Liver (tissue), 9 donors: Measurements from ENCODE around the gene CRHR2. TPM values are rescaled to one million over a fixed set of nuclear protein-coding genes. Genes with fewer than 3 reads are reported as not detected.

Experiments
- DNase-seq: peaks from one replicate; pipeline ENCODE4 v3.0.0-alpha.2; 2017; ENCODE audit warnings: low spot score
- H3K27ac ChIP-seq, 2 donors: one replicate each; pipeline ENCODE4 v1.7.0; 2013; ENCODE audit warnings: inconsistent platforms in 2 of 2, low read length in 2 of 2, control low read depth in 1 of 2, low read depth in 1 of 2, mild to moderate bottlenecking in 1 of 2
- H3K27me3 ChIP-seq, 4 donors: one replicate each; pipeline versions ENCODE4 v1.6.1 to v1.7.0; 2013; ENCODE audit warnings: low read length in 3 of 4, inconsistent platforms in 1 of 4, mild to moderate bottlenecking in 1 of 4, moderate library complexity in 1 of 4; ENCODE audit not compliant: control insufficient read depth in 4 of 4, insufficient read depth in 4 of 4
- H3K36me3 ChIP-seq, 4 donors: one replicate each; pipeline versions ENCODE4 v1.6.1 to v1.7.0; 2013; ENCODE audit warnings: low read length in 3 of 4, mild to moderate bottlenecking in 3 of 4, low read depth in 1 of 4, moderate library complexity in 1 of 4; ENCODE audit not compliant: control insufficient read depth in 4 of 4, insufficient read depth in 3 of 4
- H3K4me1 ChIP-seq, 4 donors: one replicate each; pipeline versions ENCODE4 v1.6.1 to v1.7.0; 2013; ENCODE audit warnings: low read length in 3 of 4, mild to moderate bottlenecking in 3 of 4, moderate library complexity in 1 of 4; ENCODE audit not compliant: control insufficient read depth in 4 of 4, insufficient read depth in 4 of 4
- H3K4me3 ChIP-seq, 3 donors: one replicate each; pipeline versions ENCODE4 v1.6.1 to v1.7.0; 2013; ENCODE audit warnings: low read length in 3 of 3, control low read depth in 1 of 3, low read depth in 1 of 3, mild to moderate bottlenecking in 1 of 3
- H3K9ac ChIP-seq, 2 donors: one replicate each; pipeline ENCODE4 v1.7.0; 2013; ENCODE audit warnings: low read length in 2 of 2, mild to moderate bottlenecking in 2 of 2, moderate library complexity in 2 of 2, control low read depth in 1 of 2, low read depth in 1 of 2
- H3K9me3 ChIP-seq, 4 donors: one replicate each; pipeline versions ENCODE4 v1.6.1 to v1.7.0; 2013; ENCODE audit warnings: low read length in 3 of 4; ENCODE audit not compliant: control insufficient read depth in 4 of 4
- ATF3 ChIP-seq: IDR thresholded peaks from 2 replicates; pipeline ENCODE4 v1.6.1; 2016; ENCODE audit warnings: antibody characterized with exemption
- CTCF ChIP-seq: fragments of 150-350 bp; IDR thresholded peaks from 2 replicates; pipeline ENCODE4 v1.5.1; 2017; ENCODE audit warnings: improper control_type of control experiment, low read depth, low read length; ENCODE audit not compliant: missing input control
- EGR1 ChIP-seq, 2 donors: IDR thresholded peaks; 2 replicates each; pipeline ENCODE4 v1.6.1; 2016 to 2018; ENCODE audit warnings: antibody characterized with exemption in 2 of 2, low read depth in 2 of 2
- GABPA ChIP-seq, 2 donors: IDR thresholded peaks in 1 of 2; conservative IDR thresholded peaks in 1 of 2; 2 replicates each; pipeline ENCODE4 v1.6.1; 2016; ENCODE audit warnings: antibody characterized with exemption in 2 of 2, mild to moderate bottlenecking in 1 of 2, moderate library complexity in 1 of 2
- HNF4A ChIP-seq, 2 donors: conservative IDR thresholded peaks; 2 replicates each; pipeline ENCODE4 v1.6.1; 2016; ENCODE audit warnings: antibody characterized with exemption in 2 of 2, mild to moderate bottlenecking in 2 of 2
- HNF4G ChIP-seq: IDR thresholded peaks from 2 replicates; pipeline ENCODE4 v1.6.1; 2016; ENCODE audit warnings: antibody characterized with exemption
- JUND ChIP-seq, 2 donors: IDR thresholded peaks; 2 replicates each; pipeline ENCODE4 v1.6.1; 2016; ENCODE audit warnings: antibody characterized with exemption in 2 of 2
- MAX ChIP-seq: IDR thresholded peaks from 2 replicates; pipeline ENCODE4 v1.6.1; 2016; ENCODE audit warnings: antibody characterized with exemption
- RAD21 ChIP-seq, 2 donors: IDR thresholded peaks; 2 replicates each; pipeline ENCODE4 v1.6.1; 2016; ENCODE audit warnings: antibody characterized with exemption in 2 of 2, mild to moderate bottlenecking in 2 of 2
- REST ChIP-seq: IDR thresholded peaks from 2 replicates; pipeline ENCODE4 v1.6.1; 2016; ENCODE audit warnings: antibody characterized with exemption, mild to moderate bottlenecking
- RXRA ChIP-seq, 2 donors: IDR thresholded peaks; 2 replicates each; pipeline ENCODE4 v1.6.1; 2017 to 2018; ENCODE audit warnings: antibody characterized with exemption in 2 of 2, mild to moderate bottlenecking in 1 of 2
- SP1 ChIP-seq: IDR thresholded peaks from 2 replicates; pipeline ENCODE4 v1.6.1; 2018; ENCODE audit warnings: antibody characterized with exemption, mild to moderate bottlenecking
- TAF1 ChIP-seq: conservative IDR thresholded peaks from 2 replicates; pipeline ENCODE4 v1.6.1; 2016; ENCODE audit warnings: antibody characterized with exemption, mild to moderate bottlenecking
- YY1 ChIP-seq: IDR thresholded peaks from 2 replicates; pipeline ENCODE4 v1.6.1; 2016; ENCODE audit warnings: antibody characterized with exemption, mild to moderate bottlenecking
- ZBTB33 ChIP-seq: IDR thresholded peaks from 2 replicates; pipeline ENCODE4 v1.6.1; 2016; ENCODE audit warnings: antibody characterized with exemption
- WGBS: extraction: QIAGEN DNeasy Blood & Tissue Kit; methylation state at CpG from one replicate; pipeline ENCODE4 v1.1.7; 2013; 5-methylcytosine and 5-hydroxymethylcytosine counted together
- polyA plus RNA-seq, 2 donors: library from polyadenylated mRNA; stranded (reverse) in 1 of 2; unstranded in 1 of 2; fragments of 200-250 nt in 1 of 2; fragments of >200 nt in 1 of 2; fragmentation: Nextera tagmentation in 1 of 2; extraction: Ambion mirVana in 1 of 2; gene quantifications; one replicate each; pipeline versions ENCODE4 v1.2.1 to v1.2.3, GENCODE V29; 2013 to 2015
- total RNA-seq, 2 donors: library from RNA; depleted of rRNA; stranded (reverse); fragments of >200 nt; gene quantifications; one replicate each; pipeline ENCODE4 v1.2.3, GENCODE V29; 2014
- donor health status: healthy.
- donor health status: healthy.
- donor health status: healthy.
- donor health status: healthy.
- donor health status: healthy.

Gene CRHR2
- total and polyA plus RNA-seq, 4 donors, result not detected

- Histone ChIP-seq H3K9ac (no peak overlapping the region), H3K4me3 (no peak overlapping the region), H3K36me3 (no peaks in the 10 kb centered on the region), H3K4me1 (no peaks in the 10 kb centered on the region), H3K9me3 (no peaks in the 10 kb centered on the region), H3K27ac (no peak overlapping the region), H3K27me3 (no peaks in the 10 kb centered on the region)
- 87% methylated on average over 21 of the region's 21 CpGs for WGBS
- DNase-seq, result no peak
- TF ChIP-seq YY1, result no peak
- TF ChIP-seq ATF3, result no peak
- TF ChIP-seq ZBTB33, result no peak
- no peak for TF ChIP-seq HNF4A (conservative IDR thresholded peaks at IDR 0.05)
Measured at GRCh38 chr7:30656006-30656957, 26.0 kb downstream of the CRHR2 start.

- H3K4me1 ChIP-seq, result no peaks in the 10 kb centered on the region
- TF ChIP-seq HNF4A (conservative IDR thresholded peaks at IDR 0.05), result no peak
- TF ChIP-seq TAF1, result no peak
- TF ChIP-seq SP1, result no peak
- no peak for TF ChIP-seq RXRA (IDR thresholded peaks at IDR 0.05)
- TF ChIP-seq ZBTB33, result no peak
- no peak for TF ChIP-seq ATF3
- no peak for TF ChIP-seq JUND (IDR thresholded peaks at IDR 0.05)
- TF ChIP-seq EGR1 (IDR thresholded peaks at IDR 0.05; ENCODE audit: low read depth in 2 of 2), result no peak
- no peak for TF ChIP-seq REST
- no peak for TF ChIP-seq GABPA (IDR thresholded peaks at IDR 0.05 in 1 of 2, conservative IDR thresholded peaks at IDR 0.05 in 1 of 2)
- TF ChIP-seq HNF4G, result no peak
- TF ChIP-seq CTCF, result no peak
- TF ChIP-seq RAD21 (IDR thresholded peaks at IDR 0.05), result no peak
- no peak for TF ChIP-seq YY1
- no peak for TF ChIP-seq MAX
- H3K27ac ChIP-seq, result no peak overlapping the region
- no peaks in the 10 kb centered on the region for H3K9me3 ChIP-seq
- no peaks in the 10 kb centered on the region for H3K36me3 ChIP-seq
- no peak overlapping the region for H3K4me3 ChIP-seq
- WGBS, result 90% methylated on average over 22 of the region's 22 CpGs
- H3K9ac ChIP-seq, result no peak overlapping the region
- H3K27me3 ChIP-seq, result no peaks in the 10 kb centered on the region
- DNase-seq, result no peak
Measured at GRCh38 chr7:30655096-30655970, 26.9 kb downstream of the CRHR2 start.
